GM12872 (cell line): ENCODE measurements around the gene TBC1D1.

Experiments used
- CTCF ChIP-seq: IDR thresholded peaks from 3 replicates; pipeline ENCODE4 v1.5.1; 2011; ENCODE audit warnings: low read depth, mild to moderate bottlenecking, low read length, moderate library complexity; ENCODE audit not compliant: insufficient read depth

TBC1D1 gene

GRCh38 chr4:38139187-38139586 lies 248.3 kb downstream of the TBC1D1 start:
- TF ChIP-seq CTCF = no peak

GRCh38 chr4:38140643-38141203 lies 249.8 kb downstream of the TBC1D1 start:
- TF ChIP-seq CTCF = no peak

GRCh38 chr4:38141808-38142500 lies 251.1 kb downstream of the TBC1D1 start:
- TF ChIP-seq CTCF = no peak

- no peak for TF ChIP-seq CTCF
Observed at GRCh38 chr4:38144031-38144430, 253.1 kb downstream of the TBC1D1 start.

DNA sequence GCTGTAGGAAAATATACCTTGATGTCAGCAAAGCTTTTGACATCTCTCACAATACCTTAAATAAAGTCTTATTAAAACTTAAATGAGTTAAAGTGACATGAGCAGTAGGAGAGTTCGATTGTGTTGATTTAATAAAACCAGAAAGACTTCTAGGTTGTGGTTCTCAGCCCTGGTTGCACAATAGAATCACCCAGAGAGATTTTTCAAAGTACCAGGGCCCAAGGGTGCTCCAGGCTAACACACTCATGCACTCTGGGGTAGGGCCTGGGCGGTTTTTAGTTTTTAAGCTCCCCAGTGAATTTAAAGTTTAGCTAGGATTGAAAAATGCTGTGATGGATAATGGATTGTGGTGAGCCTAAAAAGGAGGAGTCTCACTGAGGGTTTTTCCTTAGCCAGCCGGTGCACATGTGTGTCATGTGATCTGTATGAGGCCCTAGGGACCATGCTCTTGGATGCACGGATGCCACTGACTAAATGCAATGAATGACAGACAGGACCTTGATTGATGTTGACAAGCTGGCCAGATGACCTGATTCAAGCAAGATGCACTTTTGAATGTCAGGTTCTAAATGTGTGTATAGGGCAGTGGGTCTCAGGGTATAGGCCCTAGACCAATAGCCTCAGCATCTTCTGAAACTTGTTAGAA lies 254.3 kb downstream of the TBC1D1 start:
- no peak for TF ChIP-seq CTCF

GRCh38 chr4:38145741-38146140 lies 254.9 kb downstream of the TBC1D1 start:
- no peak for TF ChIP-seq CTCF

DNA sequence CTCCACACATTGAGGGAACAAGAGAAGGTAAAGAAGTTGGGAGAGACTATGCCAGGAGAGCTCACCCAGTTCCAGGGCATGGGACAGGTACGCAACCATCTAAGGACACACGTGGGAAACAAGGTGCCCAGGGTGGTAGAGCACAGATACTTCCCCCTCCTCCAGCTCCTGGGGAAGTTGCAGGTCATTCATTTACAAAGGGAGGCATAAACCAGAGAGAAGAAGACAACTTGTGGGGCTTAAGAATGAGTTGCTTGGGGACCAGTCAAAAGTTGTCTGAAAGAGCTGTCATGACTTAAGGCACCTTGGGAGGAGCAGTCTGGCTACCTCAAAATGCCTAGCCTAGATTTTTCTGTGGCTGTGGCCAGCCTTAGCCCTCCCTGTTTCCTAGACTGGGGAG lies 255.5 kb downstream of the TBC1D1 start:
- no peak for TF ChIP-seq CTCF
